Neural cell (in vitro differentiated cells): ENCODE results near the gene SMAD5. TPM values are rescaled to one million over a fixed set of nuclear protein-coding genes. Genes with fewer than 3 reads are reported as not detected.

ENCODE experiments used
- polyA plus RNA-seq: library from polyadenylated mRNA; depleted of rRNA; stranded (reverse); fragments of >200 nt; gene quantifications from 2 replicates; pipeline ENCODE4 v1.2.3, GENCODE V29; 2014
- small RNA-seq, 3 experiments: library from RNA; depleted of rRNA; stranded (forward); fragments of <200 nt; gene quantifications; one replicate each; pipeline ENCODE3, GENCODE V24; 2012

Gene SMAD5
- polyA plus RNA-seq, 1 donor from 2014 or later = 26.3 TPM

Small RNA genes lying within 50 kb of the gene (small RNA-seq; reads per million reads assigned to genes)
- gene RF02173 = 0 reads per million in 3 experiments
- 0 reads per million in 3 experiments for gene RF02175
- gene RF02176 = 0 reads per million in 3 experiments

Other genes with a start within 250 kb of the SMAD5 start
- not detected in 2 replicates for gene IL9, start 237.0 kb upstream of the SMAD5 start, polyA plus RNA-seq
- gene LECT2, start 177.9 kb upstream of the SMAD5 start, polyA plus RNA-seq = not detected in 2 replicates
- 0.71 and 0.90 TPM in 2 replicates for gene TGFBI, start 103.9 kb upstream of the SMAD5 start, polyA plus RNA-seq
- gene SMIM32, start 60.3 kb downstream of the SMAD5 start, polyA plus RNA-seq = 3.6 and 4.9 TPM in 2 replicates
- gene TRPC7, start 232.7 kb downstream of the SMAD5 start, polyA plus RNA-seq = 0.38 and 1.5 TPM in 2 replicates